GM12872 (cell line): ENCODE data around the gene IQCN.

ENCODE experiments used
- TF ChIP-seq, protein P1 (sequence below): IDR thresholded peaks from 3 replicates; pipeline ENCODE4 v1.5.1; 2011; ENCODE audit warnings: low read depth, mild to moderate bottlenecking, low read length, moderate library complexity; ENCODE audit not compliant: insufficient read depth

IQCN gene

DNA sequence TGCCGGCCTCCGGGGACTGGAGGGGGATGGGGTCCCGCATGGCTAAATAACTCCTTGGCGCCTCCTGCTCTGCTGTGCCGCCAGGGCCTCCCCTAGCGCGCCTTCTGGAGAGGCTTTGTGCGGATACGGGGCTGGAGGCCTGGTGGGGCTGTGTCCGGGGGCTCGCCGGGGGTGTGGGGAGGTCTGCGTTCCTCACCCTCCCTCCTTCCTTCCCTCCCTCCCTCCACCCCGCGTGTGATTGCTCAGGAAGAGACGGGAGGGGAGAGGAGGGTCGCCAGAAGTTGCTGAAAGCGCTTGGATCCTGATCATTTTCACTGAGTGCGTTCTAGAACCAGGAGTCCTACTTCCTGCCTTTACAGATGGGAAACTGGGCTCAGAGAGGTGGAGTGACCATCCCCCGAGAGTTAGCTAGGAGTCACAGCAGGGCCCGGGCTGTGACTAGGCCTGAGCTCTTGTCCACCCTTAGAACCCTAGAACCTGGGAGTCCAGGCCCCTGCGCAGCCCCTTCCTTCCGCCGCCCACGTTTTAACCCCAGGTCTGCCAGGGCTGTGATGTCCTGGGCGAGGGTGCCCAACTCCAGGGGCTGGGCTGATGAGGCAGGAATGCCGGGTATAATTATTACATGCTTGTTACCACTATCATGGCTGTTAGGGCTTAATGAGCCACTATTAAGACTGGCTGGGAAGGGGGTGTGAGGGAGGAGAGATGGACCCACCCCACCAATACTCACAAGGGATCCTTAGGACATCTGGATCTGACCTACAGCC, 8.0 kb upstream of the IQCN start:
- TF ChIP-seq, protein P1, sequence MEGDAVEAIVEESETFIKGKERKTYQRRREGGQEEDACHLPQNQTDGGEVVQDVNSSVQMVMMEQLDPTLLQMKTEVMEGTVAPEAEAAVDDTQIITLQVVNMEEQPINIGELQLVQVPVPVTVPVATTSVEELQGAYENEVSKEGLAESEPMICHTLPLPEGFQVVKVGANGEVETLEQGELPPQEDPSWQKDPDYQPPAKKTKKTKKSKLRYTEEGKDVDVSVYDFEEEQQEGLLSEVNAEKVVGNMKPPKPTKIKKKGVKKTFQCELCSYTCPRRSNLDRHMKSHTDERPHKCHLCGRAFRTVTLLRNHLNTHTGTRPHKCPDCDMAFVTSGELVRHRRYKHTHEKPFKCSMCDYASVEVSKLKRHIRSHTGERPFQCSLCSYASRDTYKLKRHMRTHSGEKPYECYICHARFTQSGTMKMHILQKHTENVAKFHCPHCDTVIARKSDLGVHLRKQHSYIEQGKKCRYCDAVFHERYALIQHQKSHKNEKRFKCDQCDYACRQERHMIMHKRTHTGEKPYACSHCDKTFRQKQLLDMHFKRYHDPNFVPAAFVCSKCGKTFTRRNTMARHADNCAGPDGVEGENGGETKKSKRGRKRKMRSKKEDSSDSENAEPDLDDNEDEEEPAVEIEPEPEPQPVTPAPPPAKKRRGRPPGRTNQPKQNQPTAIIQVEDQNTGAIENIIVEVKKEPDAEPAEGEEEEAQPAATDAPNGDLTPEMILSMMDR: no peak

DNA sequence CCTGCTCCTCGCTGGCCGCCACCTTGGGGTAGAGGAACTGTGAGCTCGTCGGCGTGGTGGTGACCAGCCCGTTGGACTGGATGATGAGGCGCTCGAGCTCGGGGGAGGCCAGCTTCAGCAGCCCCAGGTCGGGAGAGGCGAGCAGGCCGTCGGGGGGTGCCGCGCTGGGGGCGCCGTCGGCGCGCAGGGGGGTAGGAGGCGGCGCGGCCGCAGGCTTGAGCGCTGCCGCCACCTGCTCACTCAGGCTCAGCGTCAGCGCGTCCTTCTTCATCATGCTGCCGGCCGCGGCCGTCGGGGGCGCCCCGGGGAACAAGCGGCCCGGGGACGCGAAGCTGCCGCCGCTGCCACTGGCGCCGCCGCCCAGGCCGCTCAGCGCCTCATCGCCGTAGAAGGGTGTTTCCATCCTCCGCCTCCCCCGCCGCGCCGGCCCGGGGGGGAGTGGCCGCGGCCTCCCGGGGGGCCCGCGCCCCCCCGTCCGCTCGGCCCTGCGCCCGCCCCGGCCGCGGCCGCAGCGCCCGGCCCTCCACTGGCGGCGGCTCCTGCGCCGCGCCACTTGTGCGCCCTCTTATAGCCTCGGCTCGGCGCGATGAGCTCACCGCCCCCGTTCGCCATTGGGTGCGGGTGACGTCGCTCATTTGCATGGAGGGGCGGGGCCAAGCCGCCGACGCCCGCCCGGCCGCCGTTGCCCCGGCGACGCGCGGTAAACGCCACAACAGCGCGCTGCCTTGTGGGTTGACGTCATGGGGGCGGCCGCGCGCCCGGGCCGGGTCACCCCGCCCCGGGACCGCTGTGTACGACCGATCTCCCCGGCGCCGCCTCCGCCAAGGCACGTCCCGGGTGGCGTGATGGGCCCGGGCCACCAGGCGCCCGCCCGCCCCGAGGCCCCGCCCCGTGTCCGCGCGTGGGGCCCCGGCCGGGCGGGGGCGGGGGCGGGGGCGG, 7.1 kb upstream of the IQCN start, which contains the start of gene JUND:
JUND (minus strand) TSS at position 541 of the 939 bp plus-strand sequence; CDS start at position 403, 138 bp downstream.
- TF ChIP-seq, protein P1: 0 out of 3 replicates have a peak, but pooled peaks have one; percentile 5

DNA sequence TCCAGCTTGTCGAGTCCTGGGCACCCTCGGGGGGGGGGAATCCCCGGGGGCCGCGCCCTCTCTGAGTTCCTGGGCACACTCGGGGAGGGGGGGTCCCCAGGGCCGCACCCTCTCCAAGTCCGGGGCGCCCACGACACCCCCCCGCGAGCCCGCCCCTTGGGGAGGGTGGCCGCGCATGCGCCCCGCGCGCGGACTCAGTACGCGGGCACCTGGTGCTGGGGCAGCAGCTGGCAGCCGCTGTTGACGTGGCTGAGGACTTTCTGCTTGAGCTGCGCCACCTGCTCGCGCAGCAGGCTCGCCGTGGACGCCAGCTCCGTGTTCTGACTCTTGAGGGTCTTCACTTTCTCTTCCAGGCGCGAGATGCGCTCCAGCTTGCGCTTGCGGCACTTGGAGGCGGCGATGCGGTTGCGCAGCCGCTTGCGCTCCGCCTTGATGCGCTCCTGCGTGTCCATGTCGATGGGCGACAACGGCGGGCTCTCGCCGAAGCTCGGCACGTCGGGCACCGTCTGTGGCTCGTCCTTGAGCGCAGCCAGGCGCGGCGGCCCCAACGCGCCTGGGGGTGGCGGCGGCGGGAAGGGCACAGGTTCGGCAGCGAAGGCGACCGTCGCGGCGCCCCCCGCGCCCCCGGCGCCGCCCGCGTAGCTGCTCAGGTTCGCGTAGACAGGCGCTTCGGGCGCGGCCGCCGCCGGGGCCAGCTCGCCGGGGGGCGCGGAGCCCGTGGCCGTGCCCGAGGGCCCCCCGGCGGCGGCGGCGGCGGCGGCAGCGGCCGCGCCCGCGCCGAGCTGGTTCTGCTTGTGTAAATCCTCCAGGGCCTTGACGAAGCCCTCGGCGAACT, 6.2 kb upstream of the IQCN start:
- TF ChIP-seq, protein P1: no peak

DNA sequence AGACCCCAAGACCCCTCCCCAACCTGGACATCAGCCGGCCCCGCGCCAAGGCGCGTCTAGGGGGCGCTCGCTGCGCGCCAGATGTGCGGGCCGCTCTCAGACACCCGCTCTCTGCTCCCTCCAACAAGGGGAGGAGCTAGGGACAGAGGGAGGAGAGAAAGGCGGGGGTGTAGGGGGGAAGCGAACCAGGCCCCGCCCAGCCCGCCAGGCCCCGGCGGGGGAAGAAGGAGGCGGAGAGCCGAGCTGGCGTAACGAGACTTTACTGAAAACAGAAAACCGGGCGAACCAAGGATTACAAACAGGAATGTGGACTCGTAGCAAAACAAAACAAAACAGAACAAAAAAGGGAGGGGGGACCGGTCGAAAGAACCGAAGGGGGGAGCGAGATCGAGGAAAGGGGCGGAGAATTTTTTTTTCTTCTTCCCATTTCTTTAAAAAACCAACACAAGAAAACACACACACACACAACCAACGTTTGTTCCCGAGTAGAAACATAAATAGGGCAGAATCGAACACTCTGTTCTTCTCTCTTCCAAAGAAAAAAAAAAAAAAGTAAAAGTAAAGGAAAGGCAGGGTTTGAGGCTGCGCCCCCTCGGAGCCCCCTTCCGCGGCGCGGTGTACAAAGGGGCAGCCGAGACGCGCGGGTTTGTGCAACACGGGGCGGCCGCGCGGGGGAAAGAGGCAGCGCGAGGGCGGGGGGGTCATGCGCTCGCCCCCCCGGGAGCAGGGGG, 5.4 kb upstream of the IQCN start:
- TF ChIP-seq, protein P1: peak; percentile 94

DNA sequence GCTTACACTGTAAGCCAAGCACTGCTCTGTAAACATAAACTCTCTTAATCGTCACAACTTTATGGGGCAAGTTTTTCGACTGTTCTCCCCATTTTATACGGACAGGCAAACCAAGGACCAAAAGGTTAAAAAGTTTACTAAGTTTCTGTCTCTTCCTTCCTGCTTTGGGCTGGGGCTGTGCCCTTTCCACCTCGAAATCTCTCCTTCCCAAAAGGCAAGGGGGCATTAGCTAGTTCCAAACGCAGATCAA, 4.9 kb upstream of the IQCN start:
- TF ChIP-seq, protein P1: no peak

DNA sequence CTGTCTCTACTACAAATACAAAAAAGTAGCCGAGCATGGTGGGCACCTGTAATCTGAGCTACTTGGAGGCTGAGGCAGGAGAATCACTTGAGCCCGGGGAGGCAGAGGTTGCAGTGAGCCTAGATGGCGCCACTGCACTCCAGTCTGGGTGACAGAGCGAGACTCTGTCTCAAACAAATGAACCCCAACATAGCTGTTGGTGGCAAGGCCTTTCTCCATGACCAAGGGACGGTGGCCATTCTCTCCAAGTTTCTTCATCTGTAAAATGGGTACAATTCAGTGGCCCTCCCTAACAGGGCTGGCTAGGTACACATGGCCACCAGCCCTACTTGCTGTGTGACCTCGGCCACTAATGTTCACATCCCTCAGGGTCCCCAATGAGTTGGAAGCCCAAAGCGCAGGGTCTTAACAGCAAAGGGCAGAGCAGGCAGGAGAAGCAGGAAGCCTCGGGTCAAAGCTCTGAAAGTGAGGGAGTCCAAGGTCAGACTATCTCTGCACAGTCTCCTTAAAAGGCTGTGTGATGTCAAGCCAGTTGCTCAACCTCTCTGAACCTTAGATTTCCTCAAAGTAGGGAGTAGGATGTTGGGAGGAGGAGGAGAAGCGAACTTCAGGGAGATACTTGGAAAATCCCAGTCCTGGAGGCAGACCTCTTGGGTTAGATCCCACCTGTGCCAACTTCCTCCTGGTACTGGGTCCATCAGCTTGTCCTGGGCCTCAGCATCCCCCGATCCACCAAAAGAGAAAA, 4.4 kb upstream of the IQCN start:
- TF ChIP-seq, protein P1: peak; percentile 66
